ENCODE data around the gene ATP9B. TPM values are rescaled to one million over a fixed set of nuclear protein-coding genes. Genes with fewer than 3 reads are reported as not detected.
A peak's percentile ranks its signal among the peaks of the same experiment; 100 is the strongest.

ATP9B gene
- total RNA-seq, 1 donor from 2014 or later: 12.6 TPM

DNA sequence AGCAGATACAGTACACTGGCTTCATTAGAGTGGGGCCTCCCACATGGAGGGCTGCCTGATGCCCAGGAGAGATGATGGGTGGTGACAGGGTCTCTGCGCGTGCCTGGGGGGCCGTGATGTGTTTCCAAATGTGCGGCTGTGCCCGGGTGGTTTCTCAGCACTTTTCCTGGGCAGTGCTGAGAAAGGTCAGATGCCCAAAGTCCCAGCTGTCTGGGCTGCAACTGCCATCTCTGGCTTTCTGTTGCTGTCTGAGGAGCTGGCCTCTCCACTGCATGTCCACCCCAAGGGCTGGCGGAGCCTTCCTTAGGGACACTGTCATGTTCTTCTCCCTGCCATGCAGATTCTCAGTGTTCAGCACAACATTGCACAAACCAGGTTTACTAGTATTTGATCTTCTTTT is 263.9 kb downstream of the ATP9B start:
- TF ChIP-seq, protein P1, sequence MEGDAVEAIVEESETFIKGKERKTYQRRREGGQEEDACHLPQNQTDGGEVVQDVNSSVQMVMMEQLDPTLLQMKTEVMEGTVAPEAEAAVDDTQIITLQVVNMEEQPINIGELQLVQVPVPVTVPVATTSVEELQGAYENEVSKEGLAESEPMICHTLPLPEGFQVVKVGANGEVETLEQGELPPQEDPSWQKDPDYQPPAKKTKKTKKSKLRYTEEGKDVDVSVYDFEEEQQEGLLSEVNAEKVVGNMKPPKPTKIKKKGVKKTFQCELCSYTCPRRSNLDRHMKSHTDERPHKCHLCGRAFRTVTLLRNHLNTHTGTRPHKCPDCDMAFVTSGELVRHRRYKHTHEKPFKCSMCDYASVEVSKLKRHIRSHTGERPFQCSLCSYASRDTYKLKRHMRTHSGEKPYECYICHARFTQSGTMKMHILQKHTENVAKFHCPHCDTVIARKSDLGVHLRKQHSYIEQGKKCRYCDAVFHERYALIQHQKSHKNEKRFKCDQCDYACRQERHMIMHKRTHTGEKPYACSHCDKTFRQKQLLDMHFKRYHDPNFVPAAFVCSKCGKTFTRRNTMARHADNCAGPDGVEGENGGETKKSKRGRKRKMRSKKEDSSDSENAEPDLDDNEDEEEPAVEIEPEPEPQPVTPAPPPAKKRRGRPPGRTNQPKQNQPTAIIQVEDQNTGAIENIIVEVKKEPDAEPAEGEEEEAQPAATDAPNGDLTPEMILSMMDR (IDR thresholded peaks at IDR 0.05; ENCODE audit: insufficient read depth, low read depth, low read length): no peak
- no peak for TF ChIP-seq EZH2 (IDR thresholded peaks at IDR 0.05; ENCODE audit: insufficient read depth, low read length)
- DNase-seq (ENCODE audit: low read depth): no peak
- Histone ChIP-seq H3K4me1 (ENCODE audit: insufficient read depth, low read length) (no peaks in the 10 kb centered on the region), H3K4me3 (ENCODE audit: insufficient read depth, low read depth, low read length) (no peak overlapping the region), H3K27ac (ENCODE audit: low read depth, low read length) (no peak overlapping the region), H3K27me3 (ENCODE audit: insufficient read depth, low read length) (no peaks in the 10 kb centered on the region), H3K9ac (ENCODE audit: low read length) (no peak overlapping the region), H3K36me3 (ENCODE audit: insufficient read depth, low read length) (peaks cover 3% of the 10 kb centered on the region), H3K9me3 (ENCODE audit: insufficient read depth, low read depth, low read length) (no peaks in the 10 kb centered on the region), H3K79me2 (ENCODE audit: insufficient read depth, low read length) (no peaks in the 10 kb centered on the region), H3K4me2 (ENCODE audit: low read length) (no peak overlapping the region), H4K20me1 (ENCODE audit: insufficient read depth, low read length) (no peaks in the 10 kb centered on the region), H2AFZ (ENCODE audit: low read depth, low read length) (no peak overlapping the region)
- H3K9me3 Mint-ChIP-seq (ENCODE audit: unreplicated experiment): no peaks in the 10 kb centered on the region
- no peaks in the 10 kb centered on the region for H3K4me1 Mint-ChIP-seq (ENCODE audit: low read depth, unreplicated experiment)
- no peak for FAIRE-seq
- peaks cover 8% of the 10 kb centered on the region for H3K36me3 Mint-ChIP-seq (ENCODE audit: low read depth, unreplicated experiment)
- no peaks in the 10 kb centered on the region for H3K27me3 Mint-ChIP-seq (ENCODE audit: low read depth, unreplicated experiment)
- H3K27ac Mint-ChIP-seq (ENCODE audit: unreplicated experiment): no peak overlapping the region
- no peak overlapping the region for H3K4me3 Mint-ChIP-seq (ENCODE audit: unreplicated experiment)

DNA sequence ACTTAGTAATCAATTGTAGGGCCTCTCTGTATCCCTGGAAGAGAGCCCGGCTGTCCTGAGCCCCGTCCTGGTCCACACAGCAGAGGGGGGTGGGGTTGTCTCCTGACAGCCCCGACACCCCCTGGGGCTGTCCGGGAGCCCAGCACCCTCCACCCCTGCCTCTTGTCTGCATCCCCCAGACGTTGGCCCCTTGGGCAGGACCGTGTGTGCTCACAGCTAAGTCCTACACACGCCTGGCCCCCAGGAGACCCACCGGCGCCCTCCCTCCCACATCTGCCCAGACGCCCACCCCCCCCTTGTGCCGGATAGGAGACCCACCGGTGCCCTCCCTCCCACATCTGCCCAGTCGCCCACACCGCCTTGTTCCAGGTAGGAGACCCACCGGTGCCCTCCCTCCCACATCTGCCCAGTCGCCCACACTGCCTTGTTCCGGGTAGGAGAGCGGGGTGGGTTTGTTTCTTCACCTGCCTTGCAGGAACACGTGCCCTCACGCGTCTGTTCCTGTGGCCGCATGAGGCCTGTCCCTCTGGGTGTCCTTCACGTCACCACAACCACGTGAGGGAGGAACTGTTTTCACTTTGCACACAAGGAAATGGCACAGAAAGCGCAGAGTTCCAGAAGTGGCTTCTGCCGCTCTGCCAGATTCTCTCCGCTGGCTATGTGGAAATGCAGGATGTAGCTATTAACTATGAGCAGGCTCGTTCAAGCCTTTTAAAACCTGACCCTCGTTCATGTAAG is 265.5 kb downstream of the ATP9B start:
- TF ChIP-seq EZH2 (IDR thresholded peaks at IDR 0.05; ENCODE audit: insufficient read depth, low read length): no peak
- TF ChIP-seq, protein P1 (IDR thresholded peaks at IDR 0.05; ENCODE audit: insufficient read depth, low read depth, low read length): no peak
- H3K27me3 Mint-ChIP-seq (ENCODE audit: low read depth, unreplicated experiment): no peaks in the 10 kb centered on the region
- Histone ChIP-seq H3K4me2 (ENCODE audit: low read length) (no peak overlapping the region), H3K79me2 (ENCODE audit: insufficient read depth, low read length) (no peaks in the 10 kb centered on the region), H3K9me3 (ENCODE audit: insufficient read depth, low read depth, low read length) (no peaks in the 10 kb centered on the region), H3K4me3 (ENCODE audit: insufficient read depth, low read depth, low read length) (no peak overlapping the region), H3K27ac (ENCODE audit: low read depth, low read length) (no peak overlapping the region), H4K20me1 (ENCODE audit: insufficient read depth, low read length) (no peaks in the 10 kb centered on the region), H3K27me3 (ENCODE audit: insufficient read depth, low read length) (no peaks in the 10 kb centered on the region), H3K36me3 (ENCODE audit: insufficient read depth, low read length) (peaks cover 3% of the 10 kb centered on the region), H3K9ac (ENCODE audit: low read length) (no peak overlapping the region), H3K4me1 (ENCODE audit: insufficient read depth, low read length) (no peaks in the 10 kb centered on the region), H2AFZ (ENCODE audit: low read depth, low read length) (no peak overlapping the region)
- FAIRE-seq (no peak), DNase-seq (ENCODE audit: low read depth) (no peak)
- no peaks in the 10 kb centered on the region for H3K4me1 Mint-ChIP-seq (ENCODE audit: low read depth, unreplicated experiment)
- H3K36me3 Mint-ChIP-seq (ENCODE audit: low read depth, unreplicated experiment): peaks cover 19% of the 10 kb centered on the region
- no peak overlapping the region for H3K4me3 Mint-ChIP-seq (ENCODE audit: unreplicated experiment)
- H3K9me3 Mint-ChIP-seq (ENCODE audit: unreplicated experiment): peaks cover 8% of the 10 kb centered on the region
- H3K27ac Mint-ChIP-seq (ENCODE audit: unreplicated experiment): peak overlapping the region; percentile 35

DNA sequence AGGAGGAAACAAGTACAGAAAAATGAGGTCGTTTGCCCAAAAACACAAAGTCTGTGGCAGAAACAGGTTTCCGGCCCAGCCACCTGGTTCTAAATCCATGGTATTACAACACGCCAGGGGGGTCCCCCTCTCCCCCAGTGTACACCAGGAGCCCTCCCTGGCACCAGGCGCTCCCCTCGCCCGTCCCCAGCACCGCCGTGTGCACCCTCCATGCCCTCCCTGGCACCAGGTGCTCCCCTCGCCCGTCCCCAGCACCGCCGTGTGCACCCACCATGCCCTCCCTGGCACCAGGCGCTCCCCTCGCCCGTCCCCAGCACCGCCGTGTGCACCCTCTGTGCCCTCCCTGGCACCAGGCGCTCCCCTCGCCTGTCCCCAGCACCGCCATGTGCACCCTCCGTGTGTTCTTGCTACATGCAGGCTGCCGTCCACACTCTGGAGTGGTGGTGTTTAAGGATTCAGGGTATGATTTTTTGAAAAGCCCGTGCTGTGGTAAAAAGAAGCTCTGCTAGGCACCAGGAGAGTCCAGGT is 266.7 kb downstream of the ATP9B start:
- H3K36me3 ChIP-seq (ENCODE audit: insufficient read depth, low read length): no peaks in the 10 kb centered on the region
- no peaks in the 10 kb centered on the region for H3K79me2 ChIP-seq (ENCODE audit: insufficient read depth, low read length)
- H3K4me3 ChIP-seq (ENCODE audit: insufficient read depth, low read depth, low read length): no peak overlapping the region
- H3K4me3 Mint-ChIP-seq (ENCODE audit: unreplicated experiment): no peak overlapping the region
- no peaks in the 10 kb centered on the region for H3K4me1 ChIP-seq (ENCODE audit: insufficient read depth, low read length)
- no peak for FAIRE-seq
- H3K27ac ChIP-seq (ENCODE audit: low read depth, low read length): no peak overlapping the region
- no peak for DNase-seq (ENCODE audit: low read depth)
- no peak overlapping the region for H3K4me2 ChIP-seq (ENCODE audit: low read length)
- H3K27ac Mint-ChIP-seq (ENCODE audit: unreplicated experiment): no peak overlapping the region
- peaks cover 8% of the 10 kb centered on the region for H3K9me3 Mint-ChIP-seq (ENCODE audit: unreplicated experiment)
- no peaks in the 10 kb centered on the region for H4K20me1 ChIP-seq (ENCODE audit: insufficient read depth, low read length)
- no peaks in the 10 kb centered on the region for H3K27me3 ChIP-seq (ENCODE audit: insufficient read depth, low read length)
- H3K27me3 Mint-ChIP-seq (ENCODE audit: low read depth, unreplicated experiment): no peaks in the 10 kb centered on the region
- H3K9me3 ChIP-seq (ENCODE audit: insufficient read depth, low read depth, low read length): no peaks in the 10 kb centered on the region
- no peak for TF ChIP-seq EZH2 (IDR thresholded peaks at IDR 0.05; ENCODE audit: insufficient read depth, low read length)
- TF ChIP-seq, protein P1 (IDR thresholded peaks at IDR 0.05; ENCODE audit: insufficient read depth, low read depth, low read length): no peak
- H2AFZ ChIP-seq (ENCODE audit: low read depth, low read length): no peak overlapping the region
- H3K4me1 Mint-ChIP-seq (ENCODE audit: low read depth, unreplicated experiment): no peaks in the 10 kb centered on the region
- H3K9ac ChIP-seq (ENCODE audit: low read length): no peak overlapping the region
- peaks cover 21% of the 10 kb centered on the region for H3K36me3 Mint-ChIP-seq (ENCODE audit: low read depth, unreplicated experiment)

Data from astrocyte (in vitro differentiated cells and primary cell).